HepG2 (cell line): ENCODE measurements around the gene ANAPC5. TPM values are rescaled to one million over a fixed set of nuclear protein-coding genes. Genes with fewer than 3 reads are reported as not detected.

Experiments used
- EP300 ChIP-seq, 3 experiments: sonication (generic) in 1 of 3; formaldehyde crosslinking in 1 of 3; IDR thresholded peaks; 2 replicates each; pipeline versions ENCODE4 v1.5.1 to v1.6.1; 2011 to 2020; ENCODE audit warnings: low read depth in 2 of 3, low read length in 2 of 3, borderline replicate concordance in 1 of 3, improper control_type of control experiment in 1 of 3, mild to moderate bottlenecking in 1 of 3, missing genetic modification reagents in 1 of 3, moderate library complexity in 1 of 3
- GPN1 ChIP-seq: sonication (generic); formaldehyde crosslinking; IDR thresholded peaks from 2 replicates; pipeline ENCODE4 v1.5.1; 2020; ENCODE audit warnings: missing genetic modification reagents, borderline replicate concordance
- HMGXB3 ChIP-seq: sonication (generic); formaldehyde crosslinking; IDR thresholded peaks from 2 replicates; pipeline ENCODE4 v1.4.0; 2020; ENCODE audit warnings: missing genetic modification reagents, borderline replicate concordance
- MAF1 ChIP-seq: sonication (generic); formaldehyde crosslinking; IDR thresholded peaks from 2 replicates; pipeline ENCODE4 v1.5.0; 2020; ENCODE audit warnings: missing genetic modification reagents, borderline replicate concordance
- MED1 ChIP-seq: sonication (generic); formaldehyde crosslinking; IDR thresholded peaks from 2 replicates; pipeline ENCODE4 v1.4.0; 2020; ENCODE audit warnings: missing genetic modification reagents
- NFE2L2 ChIP-seq: fragments of 150-350 bp; IDR thresholded peaks from 2 replicates; pipeline ENCODE4 v1.6.1; 2014; ENCODE audit warnings: low read length
- NPAS2 ChIP-seq: sonication (generic); formaldehyde crosslinking; IDR thresholded peaks from 2 replicates; pipeline ENCODE4 v1.8.0; 2022; ENCODE audit warnings: mild to moderate bottlenecking, missing genetic modification reagents, borderline replicate concordance
- ZNF441 ChIP-seq: sonication (generic); formaldehyde crosslinking; IDR thresholded peaks from 2 replicates; pipeline ENCODE4 v1.7.0; 2021; ENCODE audit warnings: missing genetic modification reagents, borderline replicate concordance
- ZNF670 ChIP-seq: sonication (generic); formaldehyde crosslinking; IDR thresholded peaks from 2 replicates; pipeline ENCODE4 v1.8.0; 2022; ENCODE audit warnings: mild to moderate bottlenecking, missing genetic modification reagents, borderline replicate concordance
- ZNF687 ChIP-seq: sonication (generic); formaldehyde crosslinking; IDR thresholded peaks from 2 replicates; pipeline ENCODE4 v1.5.1; 2020; ENCODE audit warnings: mild to moderate bottlenecking, missing genetic modification reagents, moderate library complexity
- polyA plus RNA-seq, 8 experiments: library from polyadenylated mRNA; depleted of rRNA in 3 of 8; stranded (reverse) in 7 of 8; unstranded in 1 of 8; fragments of >200 nt; fragmentation: Illumina TruSeq in 4 of 8; extraction: Trizol in 4 of 8; gene quantifications; 2 replicates each; pipeline versions ENCODE4 v1.2.1 to v1.2.3, GENCODE V29; 2011 to 2016; ENCODE audit warnings: low read depth in 4 of 8, missing spikeins in 1 of 8, mixed read lengths in 1 of 8; ENCODE audit not compliant: insufficient read depth in 1 of 8
- total RNA-seq, 5 experiments: library from RNA; depleted of rRNA; stranded (reverse); fragments of >200 nt; fragmentation: Illumina TruSeq; extraction: Trizol; gene quantifications; 2 replicates each; pipeline ENCODE4 v1.2.3, GENCODE V29; 2016; ENCODE audit warnings: low read depth in 1 of 5
- TF ChIP-seq, protein P1 (sequence below): sonication (generic); formaldehyde crosslinking; IDR thresholded peaks from 2 replicates; pipeline ENCODE4 v1.4.0; 2020; ENCODE audit warnings: missing genetic modification reagents, borderline replicate concordance

ANAPC5 gene
- total and polyA plus RNA-seq, 2 of the 13 experiments (the other 11 are each of a cell fraction or from before 2014, with no cell fraction given): 146 to 161 TPM

DNA sequence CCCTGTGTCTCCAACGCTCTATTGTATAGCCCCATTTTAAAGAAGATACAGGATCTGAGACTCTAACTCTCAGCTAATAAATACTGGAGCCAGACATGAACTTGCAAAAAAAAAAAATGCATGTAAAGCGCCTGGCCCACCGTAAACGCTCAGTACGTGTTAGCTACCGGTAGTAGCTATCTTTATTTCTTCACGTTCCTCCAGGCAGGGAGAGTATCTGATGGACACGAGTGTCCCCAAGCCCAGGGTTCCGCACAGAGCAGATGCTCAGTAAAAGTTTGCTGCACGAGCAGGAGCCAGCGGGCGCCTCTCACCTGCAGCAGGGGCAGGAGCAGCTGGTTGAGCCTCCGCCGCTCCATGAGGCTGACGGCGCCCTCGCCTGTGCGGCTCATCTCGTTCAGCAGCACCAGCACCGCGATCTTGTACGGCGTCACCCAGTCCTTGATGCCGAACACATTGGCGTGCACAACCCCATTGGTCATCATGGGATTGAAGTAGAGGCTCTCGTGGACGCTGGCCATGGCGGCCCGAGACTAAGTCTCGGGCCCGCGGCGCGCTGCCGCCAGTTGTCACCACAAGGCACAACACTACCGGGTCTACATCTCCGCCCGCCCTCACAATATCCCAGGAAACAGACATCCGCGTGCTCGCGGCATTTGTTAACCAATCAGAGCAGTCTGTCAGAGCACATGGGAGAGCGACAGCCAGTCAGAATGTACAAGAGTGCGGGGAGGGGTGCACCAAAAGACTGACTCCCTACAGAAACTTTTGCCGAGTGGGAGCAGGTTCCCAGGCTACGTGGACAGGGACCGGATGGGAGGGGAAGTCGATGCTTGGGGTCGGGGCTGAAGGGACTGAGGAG is at the start of gene ANAPC5 (continued):
- peak; percentile 87 for TF ChIP-seq ZNF687 (CRISPR knock-in tag)
- TF ChIP-seq NFE2L2: no peak
- 0 out of 2 replicates have a peak, but pooled peaks have one; percentile 44 for TF ChIP-seq MAF1 (CRISPR knock-in tag)
- TF ChIP-seq GPN1: no peak
- TF ChIP-seq MED1 (CRISPR knock-in tag): peak; percentile 71
- TF ChIP-seq ZNF670 (CRISPR knock-in tag): peak; percentile 80; the same call in 1 of the 2 replicates
- TF ChIP-seq, protein P1, sequence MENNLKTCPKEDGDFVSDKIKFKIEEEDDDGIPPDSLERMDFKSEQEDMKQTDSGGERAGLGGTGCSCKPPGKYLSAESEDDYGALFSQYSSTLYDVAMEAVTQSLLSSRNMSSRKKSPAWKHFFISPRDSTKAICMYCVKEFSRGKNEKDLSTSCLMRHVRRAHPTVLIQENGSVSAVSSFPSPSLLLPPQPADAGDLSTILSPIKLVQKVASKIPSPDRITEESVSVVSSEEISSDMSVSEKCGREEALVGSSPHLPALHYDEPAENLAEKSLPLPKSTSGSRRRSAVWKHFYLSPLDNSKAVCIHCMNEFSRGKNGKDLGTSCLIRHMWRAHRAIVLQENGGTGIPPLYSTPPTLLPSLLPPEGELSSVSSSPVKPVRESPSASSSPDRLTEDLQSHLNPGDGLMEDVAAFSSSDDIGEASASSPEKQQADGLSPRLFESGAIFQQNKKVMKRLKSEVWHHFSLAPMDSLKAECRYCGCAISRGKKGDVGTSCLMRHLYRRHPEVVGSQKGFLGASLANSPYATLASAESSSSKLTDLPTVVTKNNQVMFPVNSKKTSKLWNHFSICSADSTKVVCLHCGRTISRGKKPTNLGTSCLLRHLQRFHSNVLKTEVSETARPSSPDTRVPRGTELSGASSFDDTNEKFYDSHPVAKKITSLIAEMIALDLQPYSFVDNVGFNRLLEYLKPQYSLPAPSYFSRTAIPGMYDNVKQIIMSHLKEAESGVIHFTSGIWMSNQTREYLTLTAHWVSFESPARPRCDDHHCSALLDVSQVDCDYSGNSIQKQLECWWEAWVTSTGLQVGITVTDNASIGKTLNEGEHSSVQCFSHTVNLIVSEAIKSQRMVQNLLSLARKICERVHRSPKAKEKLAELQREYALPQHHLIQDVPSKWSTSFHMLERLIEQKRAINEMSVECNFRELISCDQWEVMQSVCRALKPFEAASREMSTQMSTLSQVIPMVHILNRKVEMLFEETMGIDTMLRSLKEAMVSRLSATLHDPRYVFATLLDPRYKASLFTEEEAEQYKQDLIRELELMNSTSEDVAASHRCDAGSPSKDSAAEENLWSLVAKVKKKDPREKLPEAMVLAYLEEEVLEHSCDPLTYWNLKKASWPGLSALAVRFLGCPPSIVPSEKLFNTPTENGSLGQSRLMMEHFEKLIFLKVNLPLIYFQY: no peak; the same call in 1 of the 2 replicates
- TF ChIP-seq ZNF441 (CRISPR knock-in tag): peak; percentile 12; the same call in 1 of the 2 replicates
- TF ChIP-seq HMGXB3 (CRISPR knock-in tag): peak; percentile 99
- TF ChIP-seq NPAS2 (CRISPR knock-in tag): no peak
- peak; percentile 39 to 52; a peak in 1 of 4 replicates for TF ChIP-seq EP300 (IDR thresholded peaks at IDR 0.05; ENCODE audit: low read depth in 2 of 2, low read length in 2 of 2)
- no peak; the same call in 1 of the 2 replicates for TF ChIP-seq EP300 (CRISPR knock-in tag; IDR thresholded peaks at IDR 0.05; ENCODE audit: borderline replicate concordance)
